Measurements from ENCODE around the gene IFNA13. TPM values are rescaled to one million over a fixed set of nuclear protein-coding genes. Genes with fewer than 3 reads are reported as not detected.

The IFNA13 gene
- total and polyA plus RNA-seq, 2 of the 13 experiments (the other 11 are each of a cell fraction or from before 2014, with no cell fraction given): not detected

DNA sequence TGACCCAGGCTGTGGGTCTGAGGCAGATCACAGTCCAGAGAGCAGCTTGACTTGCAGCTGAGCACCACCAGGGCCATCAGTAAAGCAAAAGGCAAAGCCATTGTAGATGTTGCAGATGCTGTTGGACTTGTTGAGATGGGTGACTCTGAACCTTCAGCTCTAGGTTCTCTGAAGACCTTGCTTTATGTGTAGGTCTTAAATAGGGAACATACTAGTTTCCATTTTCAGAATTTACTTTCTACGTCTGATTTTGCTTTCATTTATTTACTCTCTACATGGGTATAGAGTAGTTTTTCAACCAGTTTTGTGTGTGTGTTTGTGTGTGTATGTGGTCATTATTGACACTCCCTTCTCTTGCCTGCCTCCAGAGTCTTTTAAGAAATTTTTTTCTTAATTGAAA, 17.1 kb downstream of the IFNA13 start, which contains the start of gene IFNA6:
Gene IFNA6 (minus strand): TSS at position 101 of the 400 bp plus-strand sequence. CDS start 0 bp downstream, at position 101.
- no peak for ATAC-seq
- CTCF ChIA-PET (ENCODE audit: low intra/inter-chr PET ratio, low total read pairs): no interaction called here

More for the DNA sequence above, 17.1 kb downstream of the IFNA13 start, which contains the start of gene IFNA6:
- TF ChIP-seq POLR2AphosphoS5 (IDR thresholded peaks at IDR 0.05; ENCODE audit: low read depth, low read length) (no peak), PRDM10 (CRISPR knock-in tag; IDR thresholded peaks at IDR 0.05; ENCODE audit: low read depth) (no peak), ATAD3A (CRISPR knock-in tag; IDR thresholded peaks at IDR 0.05) (no peak), ARNT (IDR thresholded peaks at IDR 0.05) (no peak), PTBP1 (IDR thresholded peaks at IDR 0.05; ENCODE audit: low read depth, low read length, poor library complexity, severe bottlenecking) (no peak), PAF1 (CRISPR knock-in tag; IDR thresholded peaks at IDR 0.05) (no peak), MYPOP (CRISPR knock-in tag; IDR thresholded peaks at IDR 0.05) (no peak), THAP8 (CRISPR knock-in tag; IDR thresholded peaks at IDR 0.05; ENCODE audit: borderline replicate concordance) (no peak), XRCC5 (optimal IDR thresholded peaks at IDR 0.05; ENCODE audit: low read length) (no peak), NR2C2 (CRISPR knock-in tag; IDR thresholded peaks at IDR 0.05; ENCODE audit: borderline replicate concordance) (no peak)
- TF ChIP-seq, protein P1, sequence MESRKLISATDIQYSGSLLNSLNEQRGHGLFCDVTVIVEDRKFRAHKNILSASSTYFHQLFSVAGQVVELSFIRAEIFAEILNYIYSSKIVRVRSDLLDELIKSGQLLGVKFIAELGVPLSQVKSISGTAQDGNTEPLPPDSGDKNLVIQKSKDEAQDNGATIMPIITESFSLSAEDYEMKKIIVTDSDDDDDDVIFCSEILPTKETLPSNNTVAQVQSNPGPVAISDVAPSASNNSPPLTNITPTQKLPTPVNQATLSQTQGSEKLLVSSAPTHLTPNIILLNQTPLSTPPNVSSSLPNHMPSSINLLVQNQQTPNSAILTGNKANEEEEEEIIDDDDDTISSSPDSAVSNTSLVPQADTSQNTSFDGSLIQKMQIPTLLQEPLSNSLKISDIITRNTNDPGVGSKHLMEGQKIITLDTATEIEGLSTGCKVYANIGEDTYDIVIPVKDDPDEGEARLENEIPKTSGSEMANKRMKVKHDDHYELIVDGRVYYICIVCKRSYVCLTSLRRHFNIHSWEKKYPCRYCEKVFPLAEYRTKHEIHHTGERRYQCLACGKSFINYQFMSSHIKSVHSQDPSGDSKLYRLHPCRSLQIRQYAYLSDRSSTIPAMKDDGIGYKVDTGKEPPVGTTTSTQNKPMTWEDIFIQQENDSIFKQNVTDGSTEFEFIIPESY (CRISPR knock-in tag; IDR thresholded peaks at IDR 0.05): no peak
- TF ChIP-seq, protein P2, sequence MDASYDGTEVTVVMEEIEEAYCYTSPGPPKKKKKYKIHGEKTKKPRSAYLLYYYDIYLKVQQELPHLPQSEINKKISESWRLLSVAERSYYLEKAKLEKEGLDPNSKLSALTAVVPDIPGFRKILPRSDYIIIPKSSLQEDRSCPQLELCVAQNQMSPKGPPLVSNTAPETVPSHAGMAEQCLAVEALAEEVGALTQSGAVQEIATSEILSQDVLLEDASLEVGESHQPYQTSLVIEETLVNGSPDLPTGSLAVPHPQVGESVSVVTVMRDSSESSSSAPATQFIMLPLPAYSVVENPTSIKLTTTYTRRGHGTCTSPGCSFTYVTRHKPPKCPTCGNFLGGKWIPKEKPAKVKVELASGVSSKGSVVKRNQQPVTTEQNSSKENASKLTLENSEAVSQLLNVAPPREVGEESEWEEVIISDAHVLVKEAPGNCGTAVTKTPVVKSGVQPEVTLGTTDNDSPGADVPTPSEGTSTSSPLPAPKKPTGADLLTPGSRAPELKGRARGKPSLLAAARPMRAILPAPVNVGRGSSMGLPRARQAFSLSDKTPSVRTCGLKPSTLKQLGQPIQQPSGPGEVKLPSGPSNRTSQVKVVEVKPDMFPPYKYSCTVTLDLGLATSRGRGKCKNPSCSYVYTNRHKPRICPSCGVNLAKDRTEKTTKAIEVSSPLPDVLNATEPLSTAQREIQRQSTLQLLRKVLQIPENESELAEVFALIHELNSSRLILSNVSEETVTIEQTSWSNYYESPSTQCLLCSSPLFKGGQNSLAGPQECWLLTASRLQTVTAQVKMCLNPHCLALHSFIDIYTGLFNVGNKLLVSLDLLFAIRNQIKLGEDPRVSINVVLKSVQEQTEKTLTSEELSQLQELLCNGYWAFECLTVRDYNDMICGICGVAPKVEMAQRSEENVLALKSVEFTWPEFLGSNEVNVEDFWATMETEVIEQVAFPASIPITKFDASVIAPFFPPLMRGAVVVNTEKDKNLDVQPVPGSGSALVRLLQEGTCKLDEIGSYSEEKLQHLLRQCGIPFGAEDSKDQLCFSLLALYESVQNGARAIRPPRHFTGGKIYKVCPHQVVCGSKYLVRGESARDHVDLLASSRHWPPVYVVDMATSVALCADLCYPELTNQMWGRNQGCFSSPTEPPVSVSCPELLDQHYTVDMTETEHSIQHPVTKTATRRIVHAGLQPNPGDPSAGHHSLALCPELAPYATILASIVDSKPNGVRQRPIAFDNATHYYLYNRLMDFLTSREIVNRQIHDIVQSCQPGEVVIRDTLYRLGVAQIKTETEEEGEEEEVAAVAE (CRISPR knock-in tag; IDR thresholded peaks at IDR 0.05; ENCODE audit: borderline replicate concordance): no peak
- Histone ChIP-seq H4K20me1 (ENCODE audit: insufficient read depth, low read length) (no peaks in the 10 kb centered on the region), H3K79me2 (ENCODE audit: insufficient read depth, low read length) (no peaks in the 10 kb centered on the region), H3K27me3 (ENCODE audit: control insufficient read depth in 1 of 2, insufficient read depth in 2 of 2, low read length in 2 of 2) (no peaks in the 10 kb centered on the region), H3K4me1 (ENCODE audit: insufficient read depth, low read length) (no peaks in the 10 kb centered on the region), H2AFZ (ENCODE audit: low read length) (no peak within 1 kb of the TSS), H3K9me3 (ENCODE audit: low read length) (no peaks in the 10 kb centered on the region), H3K4me3 (replicated peaks in 1 of 3; ENCODE audit: insufficient read depth in 1 of 3, low read depth in 2 of 3, low read length in 3 of 3) (no peak within 1 kb of the TSS), H3K27ac (ENCODE audit: extremely low read length, insufficient read depth, low read length) (no peak within 1 kb of the TSS), H3K9ac (ENCODE audit: insufficient read depth, low read depth, low read length) (no peak within 1 kb of the TSS), H3K4me2 (ENCODE audit: low read depth, low read length) (no peak within 1 kb of the TSS), H3K36me3 (replicated peaks in 1 of 2; ENCODE audit: control insufficient read depth in 1 of 2, insufficient read depth in 2 of 2, low read length in 2 of 2) (no peaks in the 10 kb centered on the region)
- no TSS peak for BruUV-seq (replicated peaks)
- DNase-seq (ENCODE audit: low spot score) (no peak), FAIRE-seq (no peak)
- in situ Hi-C loops (cut with HindIII; ENCODE audit: extremely low pct_ligation_motif_present, low pct_unique_long_range_greater_than_20kb) (no loop called here), intact Hi-C loops (cut with micrococcal nuclease; ENCODE audit: unreplicated experiment) (no loop called here)
- 3% methylated on average over 1 of the region's 1 CpG for WGBS (ENCODE audit: low lambda C conversion rate)
- POLR2A ChIA-PET: no interaction called here
